ENCODE results near the gene PTGIR.

Gene PTGIR

GRCh38 chr19:46598372-46598917, 26.4 kb downstream of the PTGIR start:
- DNase-seq: no peak

- no peak for DNase-seq
Measured at GRCh38 chr19:46596008-46596407, 28.9 kb downstream of the PTGIR start.

- no peak for DNase-seq
Measured at GRCh38 chr19:46591870-46592269, 33.0 kb downstream of the PTGIR start.

GRCh38 chr19:46591254-46591653, 33.6 kb downstream of the PTGIR start:
- DNase-seq: no peak

GRCh38 chr19:46587861-46588260, 37.0 kb downstream of the PTGIR start:
- DNase-seq: no peak

- no peak for DNase-seq
Measured at GRCh38 chr19:46586294-46586693, 38.6 kb downstream of the PTGIR start.

- DNase-seq: no peak
Measured at GRCh38 chr19:46585539-46585938, 39.4 kb downstream of the PTGIR start.

GRCh38 chr19:46580247-46580646, 44.6 kb downstream of the PTGIR start:
- DNase-seq: no peak

- no peak for DNase-seq
Measured at GRCh38 chr19:46579361-46579879, 45.5 kb downstream of the PTGIR start.

- DNase-seq: no peak
Measured at GRCh38 chr19:46578450-46578849, 46.4 kb downstream of the PTGIR start.

- DNase-seq: no peak
Measured at GRCh38 chr19:46574533-46574932, 50.4 kb downstream of the PTGIR start.

- no peak for DNase-seq
Measured at GRCh38 chr19:46573679-46574498, 51.0 kb downstream of the PTGIR start.

GRCh38 chr19:46571495-46571894, 53.4 kb downstream of the PTGIR start:
- no peak for DNase-seq

All from GF-D8 (cell line).